Prostate gland (tissue), 2 donors: ENCODE results near the gene PRRG2. TPM values are rescaled to one million over a fixed set of nuclear protein-coding genes. Genes with fewer than 3 reads are reported as not detected.

Experiments used
- DNase-seq: peaks from one replicate; pipeline ENCODE4 v3.0.0-alpha.2; 2019; ENCODE audit warnings: low spot score
- H3K27ac ChIP-seq, 2 donors: fragments of 200-600 bp; sonication (generic); 2 replicates each; pipeline ENCODE4 v1.5.1; 2017 to 2019
- H3K27me3 ChIP-seq: fragments of 200-600 bp; sonication (generic); replicated peaks from 2 replicates; pipeline ENCODE4 v1.5.1; 2019; ENCODE audit not compliant: insufficient read depth
- H3K36me3 ChIP-seq, 2 donors: fragments of 200-600 bp; sonication (generic); 1 replicate in 1 of 2; 2 replicates in 1 of 2; pipeline versions ENCODE4 v1.5.1 to v1.8.1; 2017 to 2019
- H3K4me1 ChIP-seq: fragments of 200-600 bp; sonication (generic); replicated peaks from 2 replicates; pipeline ENCODE4 v1.5.1; 2019
- H3K4me3 ChIP-seq, 2 donors: fragments of 200-600 bp; sonication (generic); 2 replicates each; pipeline ENCODE4 v1.5.1; 2017 to 2019
- H3K9me3 ChIP-seq: fragments of 200-600 bp; sonication (generic); 2 replicates; pipeline ENCODE4 v1.5.1; 2017
- POLR2A ChIP-seq: fragments of 450-650 bp; IDR thresholded peaks from one replicate; pipeline ENCODE4 v1.6.1; 2016; ENCODE audit warnings: antibody characterized with exemption, mild to moderate bottlenecking
- POLR2AphosphoS5 ChIP-seq: sonication (generic); formaldehyde crosslinking; IDR thresholded peaks from one replicate; pipeline ENCODE4 v1.6.1; 2017; ENCODE audit warnings: antibody characterized with exemption
- WGBS: methylation state at CpG from one replicate; pipeline ENCODE4 v1.1.5; 2018; 5-methylcytosine and 5-hydroxymethylcytosine counted together
- intact Hi-C: fragments of 100-400 bp; cut with DNase I; formaldehyde crosslinking; loops from one replicate; pipeline ENCODE4 v1.14.2; 2022
- total RNA-seq, 2 donors: library from RNA; depleted of rRNA; stranded (reverse); fragments of >200 nt; gene quantifications; one replicate each; pipeline ENCODE4 v1.1.0, GENCODE V29; 2016
- TF ChIP-seq, protein P1 (sequence below), 4 experiments: fragments of 200-600 bp in 2 of 4; fragments of 450-650 bp in 2 of 4; sonication (generic) in 2 of 4; IDR thresholded peaks; 1 replicate in 3 of 4; 2 replicates in 1 of 4; pipeline ENCODE4 v1.5.1; 2016 to 2019; ENCODE audit warnings: antibody characterized with exemption in 4 of 4, mild to moderate bottlenecking in 2 of 4, moderate library complexity in 2 of 4

PRRG2 gene
- total RNA-seq, 2 donors from 2014 or later, result 8.1 to 22.5 TPM

DNA sequence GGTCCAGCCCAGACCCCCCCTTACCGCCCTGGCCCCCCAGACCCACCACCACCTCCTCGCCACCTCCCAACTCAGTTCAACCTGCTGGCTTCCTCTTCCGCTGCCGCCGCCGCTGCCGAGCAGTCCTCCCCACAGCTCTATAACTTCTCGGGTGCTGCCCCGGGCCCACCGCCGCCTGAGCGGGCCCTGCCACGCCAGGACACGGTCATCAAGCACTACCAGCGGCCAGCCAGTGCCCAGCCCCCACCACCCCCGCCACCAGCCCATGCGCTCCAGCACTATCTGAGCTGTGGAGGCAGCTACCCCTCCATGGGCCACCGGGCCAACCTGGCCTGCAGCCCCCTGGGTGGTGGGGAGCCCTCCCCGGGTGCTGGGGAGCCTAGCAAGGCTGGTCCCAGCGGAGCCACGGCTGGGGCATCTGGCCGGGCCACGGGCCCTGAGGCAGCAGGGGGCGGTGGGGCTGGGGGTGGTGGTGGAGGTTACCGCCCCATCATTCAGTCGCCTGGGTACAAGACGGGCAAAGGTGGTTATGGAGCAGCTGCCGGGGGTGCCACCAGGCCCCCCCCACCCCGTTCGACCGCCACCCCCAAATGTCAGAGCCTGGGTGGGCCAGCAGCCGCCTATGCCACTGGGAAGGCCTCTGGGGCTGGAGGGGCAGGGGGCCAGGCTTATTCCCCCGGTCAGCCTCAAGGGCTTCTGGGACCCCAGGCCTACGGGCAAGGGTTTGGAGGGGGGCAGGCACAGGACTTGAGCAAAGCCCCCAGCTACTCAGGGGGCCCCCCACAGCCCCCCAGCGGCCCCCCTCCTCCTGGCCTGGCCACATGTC, 14.1 kb downstream of the PRRG2 start:
- intact Hi-C loops, result loop anchor here (5.0 kb wide), 1 partner anchor 82 kb away; the partner anchor contains the start of gene PRMT1
- WGBS, result 90% methylated on average over 29 of the region's 35 CpGs
- H3K27me3 ChIP-seq, result no peaks in the 10 kb centered on the region
- no peaks in the 10 kb centered on the region for H3K9me3 ChIP-seq
- DNase-seq, result no peak
- no peak overlapping the region for H3K4me3 ChIP-seq
- H3K27ac ChIP-seq, result no peak overlapping the region
- TF ChIP-seq POLR2AphosphoS5, result no peak
- TF ChIP-seq POLR2A, result no peak
- TF ChIP-seq, protein P1, sequence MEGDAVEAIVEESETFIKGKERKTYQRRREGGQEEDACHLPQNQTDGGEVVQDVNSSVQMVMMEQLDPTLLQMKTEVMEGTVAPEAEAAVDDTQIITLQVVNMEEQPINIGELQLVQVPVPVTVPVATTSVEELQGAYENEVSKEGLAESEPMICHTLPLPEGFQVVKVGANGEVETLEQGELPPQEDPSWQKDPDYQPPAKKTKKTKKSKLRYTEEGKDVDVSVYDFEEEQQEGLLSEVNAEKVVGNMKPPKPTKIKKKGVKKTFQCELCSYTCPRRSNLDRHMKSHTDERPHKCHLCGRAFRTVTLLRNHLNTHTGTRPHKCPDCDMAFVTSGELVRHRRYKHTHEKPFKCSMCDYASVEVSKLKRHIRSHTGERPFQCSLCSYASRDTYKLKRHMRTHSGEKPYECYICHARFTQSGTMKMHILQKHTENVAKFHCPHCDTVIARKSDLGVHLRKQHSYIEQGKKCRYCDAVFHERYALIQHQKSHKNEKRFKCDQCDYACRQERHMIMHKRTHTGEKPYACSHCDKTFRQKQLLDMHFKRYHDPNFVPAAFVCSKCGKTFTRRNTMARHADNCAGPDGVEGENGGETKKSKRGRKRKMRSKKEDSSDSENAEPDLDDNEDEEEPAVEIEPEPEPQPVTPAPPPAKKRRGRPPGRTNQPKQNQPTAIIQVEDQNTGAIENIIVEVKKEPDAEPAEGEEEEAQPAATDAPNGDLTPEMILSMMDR (IDR thresholded peaks at IDR 0.05), result no peak
- peaks cover 21 to 30% of the 10 kb centered on the region in 2 donors for H3K36me3 ChIP-seq
- peaks cover 3% of the 10 kb centered on the region for H3K4me1 ChIP-seq

DNA sequence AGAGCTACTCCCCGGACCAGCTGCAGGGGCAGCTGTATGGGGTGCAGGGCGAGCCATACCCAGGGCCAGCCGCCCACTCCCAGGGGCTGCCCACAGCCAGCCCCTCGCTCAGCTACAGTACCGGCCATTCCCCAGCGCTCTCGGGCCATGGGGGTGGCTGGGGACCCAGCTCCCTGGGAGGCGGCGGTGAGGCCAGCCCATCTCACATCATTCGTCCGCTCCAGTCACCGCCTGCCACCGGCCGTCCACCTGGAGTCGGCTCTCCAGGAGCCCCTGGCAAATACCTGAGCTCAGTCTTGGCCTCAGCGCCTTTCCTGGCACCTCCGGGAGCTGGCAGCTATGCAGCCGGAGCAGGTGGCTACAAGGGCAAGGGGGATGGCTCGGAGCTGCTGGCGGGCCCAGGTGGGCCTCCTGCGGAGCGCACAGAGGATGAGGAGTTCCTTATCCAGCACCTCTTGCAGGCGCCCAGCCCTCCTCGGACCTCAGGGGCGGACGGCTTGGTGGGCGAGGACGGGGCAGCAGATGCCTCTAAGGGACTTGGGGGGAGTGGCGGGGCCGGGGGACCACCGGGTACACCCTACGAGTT, 14.8 kb downstream of the PRRG2 start:
- Histone ChIP-seq H3K36me3 (peaks cover 21 to 30% of the 10 kb centered on the region in 2 donors), H3K4me3 (no peak overlapping the region), H3K4me1 (peaks cover 3% of the 10 kb centered on the region), H3K27ac (no peak overlapping the region), H3K27me3 (no peaks in the 10 kb centered on the region), H3K9me3 (no peaks in the 10 kb centered on the region)
- WGBS, result 90% methylated on average over 24 of the region's 32 CpGs
- TF ChIP-seq POLR2A (no peak), POLR2AphosphoS5 (no peak)
- TF ChIP-seq, protein P1 (IDR thresholded peaks at IDR 0.05), result no peak
- DNase-seq, result no peak
- intact Hi-C loops, result no loop called here

DNA sequence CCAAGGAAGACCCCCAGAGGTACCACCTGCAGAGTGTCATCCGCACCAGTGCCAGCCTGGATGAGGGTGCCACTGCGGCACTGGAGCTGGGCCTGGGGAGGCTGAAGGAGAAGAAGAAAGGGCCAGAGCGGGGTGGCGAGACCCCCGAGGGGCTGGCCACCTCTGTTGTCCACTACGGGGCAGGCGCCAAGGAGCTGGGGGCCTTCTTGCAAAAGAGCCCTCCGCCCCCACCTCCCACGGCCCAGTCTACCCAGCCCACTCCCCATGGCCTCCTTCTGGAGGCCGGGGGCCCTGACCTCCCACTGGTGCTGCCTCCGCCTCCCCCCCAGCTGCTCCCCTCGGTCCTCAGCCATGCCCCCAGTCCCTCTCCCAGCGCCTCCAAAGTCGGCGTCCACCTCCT, 15.3 kb downstream of the PRRG2 start:
- H3K27me3 ChIP-seq, result no peaks in the 10 kb centered on the region
- H3K4me1 ChIP-seq, result peaks cover 3% of the 10 kb centered on the region
- 87% methylated on average over 15 of the region's 15 CpGs for WGBS
- no peak for TF ChIP-seq POLR2A
- no peak for TF ChIP-seq POLR2AphosphoS5
- TF ChIP-seq, protein P1 (IDR thresholded peaks at IDR 0.05), result no peak
- H3K9me3 ChIP-seq, result no peaks in the 10 kb centered on the region
- peaks cover 21 to 30% of the 10 kb centered on the region in 2 donors for H3K36me3 ChIP-seq
- intact Hi-C loops, result no loop called here
- no peak overlapping the region for H3K4me3 ChIP-seq
- H3K27ac ChIP-seq, result no peak overlapping the region
- no peak for DNase-seq

DNA sequence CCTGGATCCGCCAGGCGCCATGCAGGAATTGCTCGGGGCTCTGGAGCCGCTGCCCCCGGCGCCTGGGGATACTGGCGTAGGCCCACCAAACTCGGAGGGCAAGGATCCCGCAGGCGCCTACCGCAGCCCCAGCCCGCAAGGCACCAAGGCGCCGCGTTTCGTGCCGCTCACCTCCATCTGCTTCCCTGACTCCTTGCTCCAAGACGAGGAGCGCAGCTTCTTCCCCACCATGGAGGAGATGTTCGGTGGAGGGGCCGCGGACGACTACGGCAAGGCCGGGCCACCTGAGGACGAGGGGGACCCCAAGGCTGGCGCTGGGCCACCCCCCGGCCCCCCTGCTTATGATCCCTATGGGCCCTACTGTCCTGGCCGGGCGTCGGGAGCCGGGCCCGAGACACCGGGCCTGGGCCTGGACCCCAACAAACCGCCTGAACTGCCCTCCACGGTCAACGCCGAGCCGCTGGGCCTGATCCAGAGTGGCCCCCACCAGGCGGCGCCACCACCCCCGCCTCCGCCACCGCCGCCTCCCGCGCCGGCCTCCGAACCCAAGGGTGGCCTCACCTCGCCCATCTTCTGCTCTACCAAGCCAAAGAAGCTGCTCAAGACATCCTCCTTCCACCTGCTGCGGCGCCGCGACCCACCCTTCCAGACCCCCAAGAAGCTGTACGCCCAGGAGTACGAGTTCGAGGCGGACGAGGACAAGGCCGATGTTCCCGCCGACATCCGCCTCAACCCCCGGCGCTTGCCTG, 16.0 kb downstream of the PRRG2 start:
- Histone ChIP-seq H3K4me1 (peaks cover 3% of the 10 kb centered on the region), H3K9me3 (no peaks in the 10 kb centered on the region), H3K27me3 (no peaks in the 10 kb centered on the region), H3K36me3 (peaks cover 21 to 30% of the 10 kb centered on the region in 2 donors), H3K27ac (no peak overlapping the region), H3K4me3 (no peak overlapping the region)
- 95% methylated on average over 65 of the region's 65 CpGs for WGBS
- no peak for DNase-seq
- no peak for TF ChIP-seq POLR2AphosphoS5
- TF ChIP-seq POLR2A, result no peak
- TF ChIP-seq, protein P1 (IDR thresholded peaks at IDR 0.05), result no peak
- intact Hi-C loops, result no loop called here
